Heart left ventricle (tissue), 16 donors: ENCODE measurements around the gene ETHE1. TPM values are rescaled to one million over a fixed set of nuclear protein-coding genes. Genes with fewer than 3 reads are reported as not detected.

Experiments
- ATAC-seq, 4 donors: fragments of 200-7000 bp; cut with Tn5 transposase; one replicate each; pipeline ENCODE4 v1.9.1; 2020 to 2022; ENCODE audit warnings: moderate library complexity in 4 of 4, mild to moderate bottlenecking in 3 of 4, moderate number of reproducible peaks in 1 of 4
- DNase-seq, 5 donors: peaks; one replicate each; pipeline ENCODE4 v3.0.0-alpha.2; 2020
- H3K27ac ChIP-seq, 12 donors: fragments of 200-600 bp; sonication (generic) in 4 of 12; one replicate each; pipeline versions ENCODE4 v1.5.0 to v1.8.0; 2016 to 2022; ENCODE audit warnings: mild to moderate bottlenecking in 2 of 12
- H3K27me3 ChIP-seq, 9 donors: fragments of 200-600 bp; sonication (generic) in 2 of 9; one replicate each; pipeline versions ENCODE4 v1.5.1 to v1.8.0; 2016 to 2022; ENCODE audit warnings: mild to moderate bottlenecking in 3 of 9
- H3K36me3 ChIP-seq, 9 donors: fragments of 200-600 bp; sonication (generic) in 2 of 9; one replicate each; pipeline versions ENCODE4 v1.5.0 to v1.8.0; 2018 to 2022; ENCODE audit warnings: mild to moderate bottlenecking in 2 of 9
- H3K4me1 ChIP-seq, 12 donors: fragments of 200-600 bp; sonication (generic) in 4 of 12; one replicate each; pipeline versions ENCODE4 v1.5.0 to v1.8.0; 2016 to 2022; ENCODE audit warnings: mild to moderate bottlenecking in 3 of 12
- H3K4me3 ChIP-seq, 12 donors: fragments of 200-600 bp; sonication (generic) in 4 of 12; one replicate each; pipeline versions ENCODE4 v1.5.0 to v1.8.0; 2017 to 2022; ENCODE audit warnings: mild to moderate bottlenecking in 9 of 12, moderate library complexity in 4 of 12
- H3K9me3 ChIP-seq, 12 donors: fragments of 200-600 bp; sonication (generic) in 4 of 12; one replicate each; pipeline versions ENCODE4 v1.5.0 to v1.8.0; 2016 to 2022; ENCODE audit warnings: mild to moderate bottlenecking in 1 of 12
- POLR2A ChIP-seq, 2 donors: fragments of 450-650 bp; IDR thresholded peaks; one replicate each; pipeline ENCODE4 v1.6.1; 2017; ENCODE audit warnings: antibody characterized with exemption in 2 of 2, mild to moderate bottlenecking in 2 of 2, moderate library complexity in 2 of 2
- WGBS, 4 donors: extraction: QIAGEN DNeasy Blood & Tissue Kit in 2 of 4; methylation state at CpG; one replicate each; pipeline versions ENCODE4 v1.1.5 to v1.1.7; 2013 to 2018; 5-methylcytosine and 5-hydroxymethylcytosine counted together
- intact Hi-C, 10 donors: fragments of 100-400 bp; cut with DNase I; formaldehyde crosslinking; loops; one replicate each; pipeline versions ENCODE4 v1.11.1 to v1.14.2; 2022
- polyA plus RNA-seq, 2 donors: library from polyadenylated mRNA; stranded (reverse); fragments of 200-250 nt; gene quantifications; one replicate each; pipeline ENCODE4 v1.2.3, GENCODE V29; 2013
- total RNA-seq, 9 donors: library from RNA; depleted of rRNA in 2 of 9; stranded (reverse); fragments of >200 nt in 2 of 9; fragmentation: NEBNext Ultra II Directional in 3 of 9; extraction: Animal tissue kit (Norgen Biotek cat#: 25700) in 3 of 9; gene quantifications; one replicate each; pipeline versions ENCODE4 v1.1.0 to v1.2.4, GENCODE V29; 2016 to 2023
- TF ChIP-seq, protein P1 (sequence below), 12 donors: fragments of 200-600 bp; sonication (generic) in 4 of 12; IDR thresholded peaks; one replicate each; pipeline versions ENCODE4 v1.5.0 to v1.8.0; 2018 to 2022; ENCODE audit warnings: antibody characterized with exemption in 12 of 12, mild to moderate bottlenecking in 5 of 12
- donor health status: ischemic (EF 13 %, LVEDD 7.1; RV severe dilation, severe dysfunction).
- donor health status: healthy with polysubstance abuse.
- donor health status: DM: no; HTN: yes; CAD: no.
- donor health status: DM: no; HTN: no; CAD: no.
- donor health status: ischemic (EF 25% LVEDD 6.9; RV normal size, moderate dysfunction).
- donor health status: ischemic (EF 25% LVEDD 5.7; RV mildly dilated, moderate dysfunction).
- donor health status: healthy.
- donor health status: DM: yes; HTN: yes; CAD: no.
- donor health status: ischemic (EF 35%, LVEDD 5.7; RV mildly dilated, moderate dysfunction).
- donor health status: nonischemic (EF 11% LVEDD 7.7; RV severe dilation, severe dysfunction).
- donor health status: DM: yes; HTN: yes; CAD: no.
- donor health status: PGD.
- donor health status: ischemic (EF 29% LVEDD 5.4; RV normal size, mild dysfunction).
- donor health status: nonischemic (EF 23%, LVEDD 6.1; RV moderate dilation, normal function).

ETHE1 gene
- total and polyA plus RNA-seq, 11 donors: 6.0 to 27.6 (median 14.2) TPM

- Histone ChIP-seq H3K4me1 (peaks cover 0 to 31% (median 17%) of the 10 kb centered on the region in 12 donors), H3K4me3 (peak overlapping the region; percentile 35 to 72 (median 60)), H3K27me3 (no peaks in the 10 kb centered on the region), H3K27ac (peak overlapping the region; percentile 58 to 95 (median 88)), H3K36me3 (peaks cover 0 to 3% (median 0%) of the 10 kb centered on the region in 9 donors), H3K9me3 (no peaks in the 10 kb centered on the region)
- WGBS, 4 donors: 1 to 5% (median 2%) methylated on average over 14 to 16 of the region's 16 CpGs
- TF ChIP-seq POLR2A (IDR thresholded peaks at IDR 0.05): no peak
- TF ChIP-seq, protein P1, sequence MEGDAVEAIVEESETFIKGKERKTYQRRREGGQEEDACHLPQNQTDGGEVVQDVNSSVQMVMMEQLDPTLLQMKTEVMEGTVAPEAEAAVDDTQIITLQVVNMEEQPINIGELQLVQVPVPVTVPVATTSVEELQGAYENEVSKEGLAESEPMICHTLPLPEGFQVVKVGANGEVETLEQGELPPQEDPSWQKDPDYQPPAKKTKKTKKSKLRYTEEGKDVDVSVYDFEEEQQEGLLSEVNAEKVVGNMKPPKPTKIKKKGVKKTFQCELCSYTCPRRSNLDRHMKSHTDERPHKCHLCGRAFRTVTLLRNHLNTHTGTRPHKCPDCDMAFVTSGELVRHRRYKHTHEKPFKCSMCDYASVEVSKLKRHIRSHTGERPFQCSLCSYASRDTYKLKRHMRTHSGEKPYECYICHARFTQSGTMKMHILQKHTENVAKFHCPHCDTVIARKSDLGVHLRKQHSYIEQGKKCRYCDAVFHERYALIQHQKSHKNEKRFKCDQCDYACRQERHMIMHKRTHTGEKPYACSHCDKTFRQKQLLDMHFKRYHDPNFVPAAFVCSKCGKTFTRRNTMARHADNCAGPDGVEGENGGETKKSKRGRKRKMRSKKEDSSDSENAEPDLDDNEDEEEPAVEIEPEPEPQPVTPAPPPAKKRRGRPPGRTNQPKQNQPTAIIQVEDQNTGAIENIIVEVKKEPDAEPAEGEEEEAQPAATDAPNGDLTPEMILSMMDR (IDR thresholded peaks at IDR 0.05): no peak
- ATAC-seq: peak; percentile 2 to 6 (median 4)
- intact Hi-C loops: loop anchor here in 6 of 10 donors (2.0 to 10.0 kb wide), 5 partner anchors 62 to 252 kb away; partner anchors contain the start of genes IRGQ (in 3 of the 6), ZNF576 (in 3 of the 6) and KCNN4 (in 1 of the 6)
- peak; percentile 56 to 79 (median 62) for DNase-seq
Measured at GRCh38 chr19:43532571-43532961, 5.6 kb upstream of the ETHE1 start.

DNA sequence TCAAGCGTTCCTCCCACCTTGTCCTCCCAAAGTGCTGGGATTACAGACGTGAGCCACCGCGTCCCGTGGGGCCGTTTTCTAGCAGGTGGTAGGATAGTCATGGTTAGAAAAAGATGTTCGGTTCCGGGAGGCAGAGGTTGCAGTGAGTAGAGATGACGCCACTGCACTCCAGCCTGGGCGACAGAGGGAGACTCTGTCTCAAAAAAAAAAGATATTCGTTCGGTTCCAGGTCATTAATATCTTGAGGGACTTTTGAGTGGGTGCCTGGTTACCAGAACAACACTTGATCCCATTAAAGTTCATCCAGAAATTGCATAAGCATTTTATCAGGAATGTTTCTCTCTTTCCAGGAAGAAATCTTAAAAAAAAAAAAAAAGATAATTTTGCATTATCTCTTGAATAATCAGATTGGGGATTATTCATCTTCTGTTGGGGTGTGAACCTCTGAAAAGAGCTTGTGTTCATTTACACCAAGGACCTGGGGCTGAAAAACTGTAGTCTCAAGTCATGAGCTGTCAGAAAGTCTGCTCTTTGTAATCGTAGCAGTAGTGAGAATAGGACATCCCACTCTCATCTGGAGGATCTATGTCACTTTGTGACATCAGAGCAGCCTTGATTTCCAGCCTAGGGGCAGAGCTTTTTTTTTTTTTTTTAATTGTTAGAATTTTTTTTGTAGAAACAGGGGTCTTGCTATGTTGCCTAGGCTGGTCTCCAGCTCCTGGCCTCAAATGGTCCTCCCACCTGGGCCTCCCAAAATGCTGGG, 1.0 kb upstream of the ETHE1 start:
- Histone ChIP-seq H3K9me3 (no peaks in the 10 kb centered on the region), H3K4me3 (peak overlapping the region in 10 of 12 donors; percentile 80 to 98 (median 92)), H3K36me3 (no peaks in the 10 kb centered on the region), H3K27me3 (no peaks in the 10 kb centered on the region), H3K4me1 (peaks cover 0 to 43% (median 29%) of the 10 kb centered on the region in 12 donors), H3K27ac (peak overlapping the region in 11 of 12 donors; percentile 55 to 90 (median 85))
- ATAC-seq (peak in 2 of 4 donors; percentile 20 to 23), DNase-seq (peak in 2 of 5 donors; percentile 27 to 37)
- WGBS, 4 donors: 32 to 39% (median 34%) methylated on average over 13 of the region's 13 CpGs
- TF ChIP-seq, protein P1 (IDR thresholded peaks at IDR 0.05): peak in 2 of 12 donors; percentile 10 to 28
- no peak for TF ChIP-seq POLR2A (IDR thresholded peaks at IDR 0.05)
- intact Hi-C loops: no loop called here

DNA sequence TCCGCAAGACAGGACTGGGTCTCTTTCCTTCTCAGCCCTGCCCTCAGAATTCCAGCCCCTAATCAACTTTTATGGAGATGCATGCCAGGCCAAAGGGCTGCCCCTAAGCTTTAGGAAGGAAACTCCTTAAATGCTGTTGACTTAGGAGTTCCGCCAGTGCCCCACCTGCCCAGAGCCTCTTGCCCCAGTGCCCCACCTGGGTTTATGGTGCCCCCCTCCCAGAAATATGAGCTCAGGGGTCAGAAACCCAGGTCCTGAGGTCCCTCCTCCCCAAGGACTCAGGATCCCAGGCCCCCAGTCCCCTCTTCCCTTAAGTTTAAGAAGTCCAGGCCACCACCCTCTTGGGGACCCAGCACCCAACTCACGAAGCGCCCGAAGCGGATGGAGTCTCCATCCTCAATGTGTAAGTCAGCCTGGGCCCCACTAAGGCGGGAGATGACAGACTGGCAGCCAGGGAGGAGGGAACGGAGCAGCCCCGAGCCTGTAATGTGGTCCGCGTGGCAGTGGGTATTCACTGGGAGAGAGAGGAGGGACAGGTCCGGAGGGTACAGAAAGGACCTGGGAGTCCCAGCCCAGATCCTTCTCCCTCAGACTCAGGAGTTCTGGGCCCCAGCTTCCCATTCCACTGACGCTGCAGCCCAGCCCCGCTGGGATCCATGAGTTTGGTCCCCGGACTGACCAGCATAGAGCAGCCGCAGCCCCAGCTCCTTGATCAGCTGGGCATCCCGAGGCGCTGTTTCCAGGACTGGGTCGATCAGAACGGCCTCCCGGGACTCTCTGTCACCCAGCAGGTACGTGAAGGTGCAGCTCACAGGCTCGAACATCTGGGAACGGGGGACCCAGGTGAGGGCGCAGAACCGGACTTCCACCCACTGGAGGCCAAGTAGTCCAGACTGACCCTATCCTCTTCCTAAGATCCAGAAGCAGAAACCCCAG, 897 bp downstream of the ETHE1 start:
- TF ChIP-seq POLR2A (IDR thresholded peaks at IDR 0.05): no peak
- TF ChIP-seq, protein P1 (IDR thresholded peaks at IDR 0.05): no peak
- no peaks in the 10 kb centered on the region for H3K9me3 ChIP-seq
- no peaks in the 10 kb centered on the region for H3K27me3 ChIP-seq
- intact Hi-C loops: no loop called here
- ATAC-seq (peak; percentile 19 to 38 (median 30)), DNase-seq (peak in 2 of 5 donors; percentile 32 to 42)
- H3K36me3 ChIP-seq: peaks cover 0 to 2% (median 0%) of the 10 kb centered on the region in 9 donors
- peaks cover 0 to 30% (median 22%) of the 10 kb centered on the region in 12 donors for H3K4me1 ChIP-seq
- WGBS, 4 donors: 5 to 20% (median 9%) methylated on average over 13 to 26 of the region's 26 CpGs
- peak overlapping the region in 11 of 12 donors; percentile 55 to 90 (median 85) for H3K27ac ChIP-seq
- H3K4me3 ChIP-seq: peak overlapping the region; percentile 68 to 98 (median 90)
